HepG2 (cell line): ENCODE results near the gene SERTAD1. TPM values are rescaled to one million over a fixed set of nuclear protein-coding genes. Genes with fewer than 3 reads are reported as not detected.
A peak's percentile ranks its signal among the peaks of the same experiment; 100 is the strongest.

Experiments used
- CBFB ChIP-seq: sonication (generic); formaldehyde crosslinking; IDR thresholded peaks from 2 replicates; pipeline ENCODE4 v1.4.0; 2020; ENCODE audit warnings: missing genetic modification reagents
- FOXC1 ChIP-seq: sonication (generic); formaldehyde crosslinking; IDR thresholded peaks from 2 replicates; pipeline ENCODE4 v1.8.0; 2022; ENCODE audit warnings: mild to moderate bottlenecking, missing genetic modification reagents, borderline replicate concordance
- HNRNPLL ChIP-seq: fragments of 200-400 bp; formaldehyde crosslinking; IDR thresholded peaks from 2 replicates; pipeline ENCODE4 v1.6.1; 2017; ENCODE audit warnings: mild to moderate bottlenecking, low read depth, low read length; ENCODE audit not compliant: poor library complexity, severe bottlenecking
- MZF1 ChIP-seq: sonication (generic); formaldehyde crosslinking; IDR thresholded peaks from 2 replicates; pipeline ENCODE4 v1.8.1; 2023; ENCODE audit warnings: mild to moderate bottlenecking, missing genetic modification reagents, borderline replicate concordance
- NBN ChIP-seq: fragments of 450-650 bp; conservative IDR thresholded peaks from 2 replicates; pipeline ENCODE4 v1.6.1; 2017
- PAWR ChIP-seq: sonication (generic); formaldehyde crosslinking; IDR thresholded peaks from 2 replicates; pipeline ENCODE4 v1.4.0; 2020; ENCODE audit warnings: missing genetic modification reagents, mild to moderate bottlenecking, borderline replicate concordance
- SP4 ChIP-seq: sonication (generic); formaldehyde crosslinking; IDR thresholded peaks from 2 replicates; pipeline ENCODE4 v1.8.1; 2023; ENCODE audit warnings: mild to moderate bottlenecking, missing genetic modification reagents
- ZFAT ChIP-seq: sonication (generic); formaldehyde crosslinking; conservative IDR thresholded peaks from 2 replicates; pipeline ENCODE4 v1.8.1; 2023; ENCODE audit warnings: missing genetic modification reagents, inconsistent platforms
- ZNF235 ChIP-seq: sonication (generic); formaldehyde crosslinking; IDR thresholded peaks from 2 replicates; pipeline ENCODE4 v1.8.1; 2023; ENCODE audit warnings: mild to moderate bottlenecking, missing genetic modification reagents, borderline replicate concordance
- ZNF263 ChIP-seq: sonication (generic); formaldehyde crosslinking; IDR thresholded peaks from 2 replicates; pipeline ENCODE4 v1.4.0; 2020; ENCODE audit warnings: missing genetic modification reagents
- ZNF484 ChIP-seq: sonication (generic); formaldehyde crosslinking; IDR thresholded peaks from 2 replicates; pipeline ENCODE4 v1.5.1; 2020; ENCODE audit warnings: mild to moderate bottlenecking, low read depth, missing genetic modification reagents, borderline replicate concordance
- ZNF674 ChIP-seq: sonication (generic); formaldehyde crosslinking; IDR thresholded peaks from 2 replicates; pipeline ENCODE4 v1.5.0; 2020; ENCODE audit warnings: low read depth, mild to moderate bottlenecking, missing genetic modification reagents
- ZNF713 ChIP-seq: sonication (generic); formaldehyde crosslinking; IDR thresholded peaks from 2 replicates; pipeline ENCODE4 v1.4.0; 2020; ENCODE audit warnings: mild to moderate bottlenecking, missing genetic modification reagents
- ZNF747 ChIP-seq: sonication (generic); formaldehyde crosslinking; IDR thresholded peaks from 2 replicates; pipeline ENCODE4 v1.8.1; 2023; ENCODE audit warnings: missing genetic modification reagents, mild to moderate bottlenecking, borderline replicate concordance
- ZNF773 ChIP-seq: sonication (generic); formaldehyde crosslinking; IDR thresholded peaks from 2 replicates; pipeline ENCODE4 v1.4.0; 2020; ENCODE audit warnings: missing genetic modification reagents, borderline replicate concordance
- ZSCAN31 ChIP-seq: sonication (generic); formaldehyde crosslinking; IDR thresholded peaks from 2 replicates; pipeline ENCODE4 v1.5.0; 2020; ENCODE audit warnings: low read depth, mild to moderate bottlenecking, missing genetic modification reagents
- polyA plus RNA-seq, 8 experiments: library from polyadenylated mRNA; depleted of rRNA in 3 of 8; stranded (reverse) in 7 of 8; unstranded in 1 of 8; fragments of >200 nt; fragmentation: Illumina TruSeq in 4 of 8; extraction: Trizol in 4 of 8; gene quantifications; 2 replicates each; pipeline versions ENCODE4 v1.2.1 to v1.2.3, GENCODE V29; 2011 to 2016; ENCODE audit warnings: low read depth in 4 of 8, missing spikeins in 1 of 8, mixed read lengths in 1 of 8; ENCODE audit not compliant: insufficient read depth in 1 of 8
- total RNA-seq, 5 experiments: library from RNA; depleted of rRNA; stranded (reverse); fragments of >200 nt; fragmentation: Illumina TruSeq; extraction: Trizol; gene quantifications; 2 replicates each; pipeline ENCODE4 v1.2.3, GENCODE V29; 2016; ENCODE audit warnings: low read depth in 1 of 5
- TF ChIP-seq, protein P1 (sequence below), 2 experiments: fragments of 450-650 bp in 1 of 2; sonication (generic) in 1 of 2; formaldehyde crosslinking; IDR thresholded peaks; 2 replicates each; pipeline versions ENCODE4 v1.5.0 to v1.8.0; 2020 to 2022; ENCODE audit warnings: mild to moderate bottlenecking in 1 of 2, missing genetic modification reagents in 1 of 2
- TF ChIP-seq, protein P2 (sequence below): sonication (generic); formaldehyde crosslinking; IDR thresholded peaks from 2 replicates; pipeline ENCODE4 v1.5.1; 2020; ENCODE audit warnings: missing genetic modification reagents, mild to moderate bottlenecking, borderline replicate concordance
- TF ChIP-seq, protein P3 (sequence below), 2 experiments: IDR thresholded peaks; 2 replicates each; pipeline ENCODE4 v1.6.1; 2011 to 2012; ENCODE audit warnings: low read length in 2 of 2, borderline replicate concordance in 1 of 2, low read depth in 1 of 2, mild to moderate bottlenecking in 1 of 2, moderate library complexity in 1 of 2
- TF ChIP-seq, protein P4 (sequence below): sonication (generic); formaldehyde crosslinking; IDR thresholded peaks from 2 replicates; pipeline ENCODE4 v1.9.0; 2022; ENCODE audit warnings: low read depth, missing genetic modification reagents

SERTAD1 gene
- total and polyA plus RNA-seq, 2 of the 13 experiments (the other 11 are each of a cell fraction or from before 2014, with no cell fraction given) = 4.3 to 4.5 TPM

DNA sequence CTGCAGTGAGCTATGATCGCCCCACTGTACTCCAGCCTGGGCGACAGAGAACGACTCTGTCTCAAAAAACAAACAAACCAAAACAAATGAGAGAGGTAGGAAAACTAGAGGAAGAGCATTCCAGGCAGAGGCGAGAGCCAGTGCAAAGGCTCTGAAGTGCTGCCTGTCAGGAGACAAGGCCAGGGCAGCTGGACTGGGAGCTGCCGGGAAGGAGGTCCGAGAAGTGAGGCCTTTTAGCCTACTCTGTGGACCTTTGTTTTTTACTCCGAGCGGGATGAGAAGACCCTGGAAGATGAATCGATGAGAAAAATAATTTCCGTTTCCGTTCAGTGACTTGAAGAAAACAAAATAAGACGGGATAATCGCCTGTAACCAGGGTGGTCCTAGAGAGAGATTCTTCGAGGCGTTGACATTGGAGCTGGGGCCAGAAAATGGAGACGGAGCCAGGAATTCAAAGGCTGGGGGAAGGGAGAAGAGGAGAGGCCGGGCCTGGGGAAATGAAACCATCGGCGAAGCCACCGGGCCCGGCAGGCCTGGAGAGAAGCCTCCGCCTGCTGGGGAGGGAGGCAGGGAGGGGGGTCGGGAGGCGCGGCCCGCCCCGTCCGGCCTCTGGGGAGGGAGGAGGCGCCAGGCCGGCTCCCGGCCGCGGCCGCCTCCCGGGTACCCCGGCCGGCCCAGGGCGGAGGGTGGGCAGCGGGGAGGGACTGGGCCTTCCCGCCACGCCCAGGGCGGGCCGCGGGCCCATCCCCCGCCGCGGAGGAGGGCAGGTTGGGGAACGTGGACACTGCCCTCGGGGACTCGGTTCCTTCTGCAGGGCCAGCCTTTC, 7.8 kb upstream of the SERTAD1 start (continued):
- peak; percentile 68; the same call in 1 of the 2 replicates for TF ChIP-seq ZSCAN31 (CRISPR knock-in tag)
- TF ChIP-seq ZNF713 = no peak
- no peak for TF ChIP-seq NBN
- TF ChIP-seq, protein P1, sequence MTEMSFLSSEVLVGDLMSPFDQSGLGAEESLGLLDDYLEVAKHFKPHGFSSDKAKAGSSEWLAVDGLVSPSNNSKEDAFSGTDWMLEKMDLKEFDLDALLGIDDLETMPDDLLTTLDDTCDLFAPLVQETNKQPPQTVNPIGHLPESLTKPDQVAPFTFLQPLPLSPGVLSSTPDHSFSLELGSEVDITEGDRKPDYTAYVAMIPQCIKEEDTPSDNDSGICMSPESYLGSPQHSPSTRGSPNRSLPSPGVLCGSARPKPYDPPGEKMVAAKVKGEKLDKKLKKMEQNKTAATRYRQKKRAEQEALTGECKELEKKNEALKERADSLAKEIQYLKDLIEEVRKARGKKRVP (CRISPR knock-in tag; IDR thresholded peaks at IDR 0.05) = no peak
- TF ChIP-seq, protein P2, sequence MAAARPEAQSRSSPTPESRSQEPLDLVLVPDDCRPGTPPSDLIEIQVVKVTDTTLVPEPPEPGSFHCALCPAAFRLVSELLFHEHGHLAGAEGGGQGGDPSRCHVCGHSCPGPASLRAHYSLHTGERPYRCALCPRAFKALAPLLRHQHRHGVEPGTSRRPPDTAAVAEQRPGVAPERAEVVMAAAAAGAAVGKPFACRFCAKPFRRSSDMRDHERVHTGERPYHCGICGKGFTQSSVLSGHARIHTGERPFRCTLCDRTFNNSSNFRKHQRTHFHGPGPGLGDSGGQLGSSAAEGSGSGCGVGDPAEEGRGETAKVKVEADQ (CRISPR knock-in tag) = no peak
- TF ChIP-seq HNRNPLL = no peak
- no peak for TF ChIP-seq PAWR (CRISPR knock-in tag)
- TF ChIP-seq ZNF747 = peak; percentile 54; the same call in 1 of the 2 replicates
- TF ChIP-seq MZF1 (CRISPR knock-in tag) = no peak
- no peak for TF ChIP-seq FOXC1 (CRISPR knock-in tag)
- TF ChIP-seq, protein P3, sequence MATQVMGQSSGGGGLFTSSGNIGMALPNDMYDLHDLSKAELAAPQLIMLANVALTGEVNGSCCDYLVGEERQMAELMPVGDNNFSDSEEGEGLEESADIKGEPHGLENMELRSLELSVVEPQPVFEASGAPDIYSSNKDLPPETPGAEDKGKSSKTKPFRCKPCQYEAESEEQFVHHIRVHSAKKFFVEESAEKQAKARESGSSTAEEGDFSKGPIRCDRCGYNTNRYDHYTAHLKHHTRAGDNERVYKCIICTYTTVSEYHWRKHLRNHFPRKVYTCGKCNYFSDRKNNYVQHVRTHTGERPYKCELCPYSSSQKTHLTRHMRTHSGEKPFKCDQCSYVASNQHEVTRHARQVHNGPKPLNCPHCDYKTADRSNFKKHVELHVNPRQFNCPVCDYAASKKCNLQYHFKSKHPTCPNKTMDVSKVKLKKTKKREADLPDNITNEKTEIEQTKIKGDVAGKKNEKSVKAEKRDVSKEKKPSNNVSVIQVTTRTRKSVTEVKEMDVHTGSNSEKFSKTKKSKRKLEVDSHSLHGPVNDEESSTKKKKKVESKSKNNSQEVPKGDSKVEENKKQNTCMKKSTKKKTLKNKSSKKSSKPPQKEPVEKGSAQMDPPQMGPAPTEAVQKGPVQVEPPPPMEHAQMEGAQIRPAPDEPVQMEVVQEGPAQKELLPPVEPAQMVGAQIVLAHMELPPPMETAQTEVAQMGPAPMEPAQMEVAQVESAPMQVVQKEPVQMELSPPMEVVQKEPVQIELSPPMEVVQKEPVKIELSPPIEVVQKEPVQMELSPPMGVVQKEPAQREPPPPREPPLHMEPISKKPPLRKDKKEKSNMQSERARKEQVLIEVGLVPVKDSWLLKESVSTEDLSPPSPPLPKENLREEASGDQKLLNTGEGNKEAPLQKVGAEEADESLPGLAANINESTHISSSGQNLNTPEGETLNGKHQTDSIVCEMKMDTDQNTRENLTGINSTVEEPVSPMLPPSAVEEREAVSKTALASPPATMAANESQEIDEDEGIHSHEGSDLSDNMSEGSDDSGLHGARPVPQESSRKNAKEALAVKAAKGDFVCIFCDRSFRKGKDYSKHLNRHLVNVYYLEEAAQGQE (IDR thresholded peaks at IDR 0.05; ENCODE audit: borderline replicate concordance in 1 of 2, low read depth in 1 of 2, low read length in 2 of 2) = no peak
- TF ChIP-seq ZNF235 (CRISPR knock-in tag) = no peak
- TF ChIP-seq ZNF674 (CRISPR knock-in tag) = no peak
- TF ChIP-seq, protein P4, sequence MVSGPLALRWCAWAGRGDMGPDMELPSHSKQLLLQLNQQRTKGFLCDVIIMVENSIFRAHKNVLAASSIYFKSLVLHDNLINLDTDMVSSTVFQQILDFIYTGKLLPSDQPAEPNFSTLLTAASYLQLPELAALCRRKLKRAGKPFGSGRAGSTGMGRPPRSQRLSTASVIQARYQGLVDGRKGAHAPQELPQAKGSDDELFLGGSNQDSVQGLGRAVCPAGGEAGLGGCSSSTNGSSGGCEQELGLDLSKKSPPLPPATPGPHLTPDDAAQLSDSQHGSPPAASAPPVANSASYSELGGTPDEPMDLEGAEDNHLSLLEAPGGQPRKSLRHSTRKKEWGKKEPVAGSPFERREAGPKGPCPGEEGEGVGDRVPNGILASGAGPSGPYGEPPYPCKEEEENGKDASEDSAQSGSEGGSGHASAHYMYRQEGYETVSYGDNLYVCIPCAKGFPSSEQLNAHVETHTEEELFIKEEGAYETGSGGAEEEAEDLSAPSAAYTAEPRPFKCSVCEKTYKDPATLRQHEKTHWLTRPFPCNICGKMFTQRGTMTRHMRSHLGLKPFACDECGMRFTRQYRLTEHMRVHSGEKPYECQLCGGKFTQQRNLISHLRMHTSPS (CRISPR knock-in tag) = no peak; the same call in 1 of the 2 replicates
- no peak for TF ChIP-seq ZNF484 (CRISPR knock-in tag)
- no peak for TF ChIP-seq ZFAT (CRISPR knock-in tag)
- peak; percentile 54; the same call in 1 of the 2 replicates for TF ChIP-seq SP4 (CRISPR knock-in tag)
- TF ChIP-seq ZNF263 (CRISPR knock-in tag) = no peak
- TF ChIP-seq CBFB (CRISPR knock-in tag) = no peak
- no peak for TF ChIP-seq ZNF773 (CRISPR knock-in tag)
